Fibroblast of peridontal ligament (primary cell): ENCODE measurements around the gene MAGEF1.

ENCODE experiments used
- DNase-seq: peaks from one replicate; pipeline ENCODE4 v3.0.0-alpha.2; 2010; ENCODE audit errors: extremely low read depth

MAGEF1 gene, protein sequence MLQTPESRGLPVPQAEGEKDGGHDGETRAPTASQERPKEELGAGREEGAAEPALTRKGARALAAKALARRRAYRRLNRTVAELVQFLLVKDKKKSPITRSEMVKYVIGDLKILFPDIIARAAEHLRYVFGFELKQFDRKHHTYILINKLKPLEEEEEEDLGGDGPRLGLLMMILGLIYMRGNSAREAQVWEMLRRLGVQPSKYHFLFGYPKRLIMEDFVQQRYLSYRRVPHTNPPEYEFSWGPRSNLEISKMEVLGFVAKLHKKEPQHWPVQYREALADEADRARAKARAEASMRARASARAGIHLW

DNA sequence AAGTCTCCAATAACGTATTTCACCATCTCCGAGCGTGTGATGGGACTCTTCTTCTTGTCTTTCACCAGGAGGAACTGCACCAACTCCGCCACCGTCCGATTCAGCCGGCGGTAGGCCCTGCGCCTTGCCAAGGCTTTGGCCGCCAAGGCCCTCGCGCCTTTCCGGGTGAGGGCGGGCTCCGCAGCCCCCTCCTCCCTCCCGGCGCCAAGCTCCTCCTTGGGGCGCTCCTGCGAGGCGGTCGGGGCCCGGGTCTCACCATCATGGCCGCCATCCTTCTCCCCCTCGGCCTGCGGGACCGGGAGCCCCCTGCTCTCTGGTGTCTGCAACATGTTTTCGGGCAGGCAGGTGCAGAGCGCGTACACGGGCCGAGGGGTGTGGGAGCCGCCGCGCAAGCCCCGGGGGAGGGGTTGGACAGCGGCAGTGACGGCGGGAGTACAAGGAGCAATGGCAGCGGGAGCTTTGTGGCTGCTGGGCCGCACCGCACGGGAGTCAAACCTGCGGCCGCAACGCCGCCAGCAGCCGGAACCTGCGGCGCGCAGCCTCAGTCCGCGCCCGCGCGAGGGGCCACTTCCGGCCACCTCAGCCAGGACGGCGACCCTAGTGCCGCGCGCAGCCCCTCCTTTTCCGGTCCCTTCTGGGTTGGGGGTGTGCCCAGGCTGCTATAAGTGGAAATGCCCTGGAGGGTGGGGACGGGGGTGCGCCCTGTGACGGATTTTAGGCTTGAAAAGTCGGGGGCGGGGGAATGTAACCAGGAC lies at the start of gene MAGEF1:
Gene MAGEF1 (minus strand): TSS at position 572 of the 755 bp plus-strand sequence. CDS start 243 bp downstream, at position 329.
- peak; percentile 70 for DNase-seq

DNA sequence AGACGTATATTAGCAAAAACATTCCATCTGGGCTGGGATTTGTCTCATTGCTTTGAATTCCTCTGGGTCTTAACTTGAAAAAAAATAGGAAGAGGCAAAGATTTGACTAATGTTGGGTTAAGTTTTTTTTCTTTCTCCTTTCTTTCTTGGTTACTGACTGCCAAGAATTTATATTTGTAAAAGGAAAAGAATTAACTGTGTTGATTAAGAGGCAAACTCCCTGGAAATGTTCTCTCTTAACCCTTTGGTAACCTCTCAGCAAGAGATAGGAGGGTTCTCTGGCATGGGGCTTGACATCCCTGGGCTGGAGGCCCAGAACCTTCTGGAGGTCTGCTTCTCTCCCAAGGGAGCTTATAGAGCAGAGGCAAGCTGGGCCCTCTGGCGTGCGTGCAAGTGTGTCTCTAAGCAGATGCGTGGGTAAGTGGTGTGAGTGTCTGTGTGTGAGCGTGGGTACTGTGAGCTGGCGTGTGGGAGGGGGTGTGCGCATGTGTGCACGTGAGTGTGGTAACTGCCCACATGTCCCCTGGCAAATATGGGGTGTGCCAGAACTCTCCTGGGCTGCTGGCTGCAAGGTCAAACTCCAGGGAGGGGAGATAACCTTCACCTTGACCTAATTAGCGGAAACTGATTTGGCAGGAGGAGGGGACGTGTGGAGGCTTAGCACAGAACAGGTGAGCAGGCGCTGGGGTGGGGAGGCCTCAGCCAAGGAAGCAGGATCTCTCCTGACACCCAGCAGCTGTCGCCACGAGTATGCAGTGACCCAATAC lies 49.4 kb upstream of the MAGEF1 start:
- DNase-seq = peak; percentile 95

DNA sequence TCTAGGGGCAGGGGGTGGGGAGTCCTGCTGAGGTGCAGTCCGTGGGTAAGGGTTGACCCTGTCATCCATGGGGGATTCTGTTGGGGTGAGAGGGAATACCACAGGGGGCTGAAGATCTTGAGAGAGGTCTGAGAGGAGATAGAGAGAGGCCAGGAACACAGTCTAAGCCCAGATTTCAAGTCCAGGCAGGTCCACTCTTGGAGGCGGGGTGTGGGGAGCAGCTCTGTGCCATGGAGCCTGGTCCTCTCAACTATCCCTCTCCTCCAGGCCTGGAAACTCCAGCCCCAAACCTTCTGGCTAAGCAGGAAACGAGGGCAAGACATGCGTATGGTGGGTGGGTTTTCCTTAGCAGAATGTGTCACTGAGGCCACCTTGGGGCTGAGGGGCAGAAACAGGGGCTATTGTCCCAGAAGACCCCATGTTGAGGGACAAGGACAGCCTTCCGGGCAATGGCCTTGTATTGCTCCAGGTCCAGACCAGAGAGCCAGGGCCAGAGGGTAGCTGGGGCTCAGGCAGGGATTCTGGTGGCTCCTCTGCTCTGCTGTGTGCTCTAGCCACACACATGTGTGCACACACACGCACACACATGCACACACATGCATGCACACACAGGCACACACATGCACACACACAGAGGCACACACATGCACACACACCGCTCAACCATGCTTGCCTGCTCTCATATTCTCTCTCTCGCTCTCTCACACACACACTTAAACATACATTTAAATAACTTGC lies 48.6 kb upstream of the MAGEF1 start:
- no peak for DNase-seq

DNA sequence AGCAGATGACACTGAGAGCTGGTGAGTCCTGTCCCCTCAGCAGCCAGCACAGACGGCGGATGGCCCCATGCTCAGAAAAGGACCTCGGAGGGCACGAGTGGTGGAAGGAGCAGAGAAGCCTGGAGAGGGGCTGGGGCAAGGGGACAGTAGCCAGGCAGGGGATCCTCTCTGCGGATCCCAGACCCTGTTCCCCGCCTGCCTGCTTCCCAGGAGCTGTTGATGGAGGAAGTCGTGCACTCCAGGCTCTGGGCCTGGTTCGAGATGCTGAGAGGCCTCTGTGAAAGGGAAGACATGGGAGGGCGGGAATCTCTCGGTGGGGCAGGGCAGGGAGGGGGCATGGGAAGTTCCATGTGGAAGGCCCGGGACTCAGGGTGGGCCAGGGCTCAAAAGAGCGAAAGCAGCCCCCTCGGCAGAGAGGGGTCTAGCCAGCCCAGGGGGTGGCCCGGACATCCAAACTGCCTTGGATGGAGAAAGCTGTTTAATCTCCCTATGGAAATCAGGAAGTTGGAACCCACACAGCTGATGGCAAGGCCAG lies 47.9 kb upstream of the MAGEF1 start:
- no peak for DNase-seq

DNA sequence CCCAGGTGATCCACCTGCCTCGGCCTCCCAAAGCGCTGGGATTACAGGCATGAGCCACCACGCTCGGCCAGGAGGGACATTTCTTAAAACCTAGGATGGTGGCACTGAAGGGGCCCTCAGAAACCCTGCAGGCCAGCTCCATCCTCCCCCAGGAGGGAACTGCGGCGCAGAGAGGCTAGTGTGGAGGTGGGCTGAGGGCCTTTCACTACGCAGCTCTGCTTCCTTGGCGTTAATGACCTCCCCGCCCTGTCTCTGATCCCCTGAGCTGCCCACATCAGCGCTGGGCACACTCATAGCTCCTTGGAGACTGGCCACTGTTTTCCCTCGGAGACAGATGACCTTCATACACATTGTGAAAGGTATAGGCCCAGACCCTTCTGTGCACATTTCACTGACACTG lies 46.2 kb upstream of the MAGEF1 start:
- no peak for DNase-seq

DNA sequence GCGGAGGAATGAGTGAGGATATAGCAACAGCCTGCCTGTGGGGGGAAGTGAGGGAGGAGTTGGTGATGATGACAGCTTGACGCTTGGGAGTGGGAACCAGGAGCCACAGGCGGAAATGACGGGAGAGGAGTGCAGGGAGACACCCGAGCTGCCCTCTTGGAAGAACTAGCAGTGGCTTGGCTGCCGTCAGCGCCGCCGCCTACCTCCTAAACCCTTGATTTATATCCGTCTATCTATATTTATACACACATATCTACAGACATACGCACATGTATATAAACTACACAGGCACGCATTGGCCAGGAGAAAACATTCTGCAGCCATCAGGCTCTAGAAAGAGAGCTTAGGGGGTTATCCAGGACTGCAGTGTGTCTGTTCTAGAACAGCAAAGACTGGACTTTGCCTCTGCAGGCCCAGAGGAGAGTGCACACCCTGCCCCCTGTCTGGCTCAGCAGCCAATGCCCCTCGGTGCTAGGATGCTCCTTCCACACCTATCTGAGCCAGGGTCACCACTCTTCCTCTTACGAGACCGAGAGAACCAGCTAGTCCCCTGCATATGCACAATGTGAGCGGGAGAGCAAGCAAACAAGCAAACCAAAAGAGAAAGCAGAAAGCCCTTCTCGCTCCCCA lies 45.3 kb upstream of the MAGEF1 start:
- peak; percentile 94 for DNase-seq

DNA sequence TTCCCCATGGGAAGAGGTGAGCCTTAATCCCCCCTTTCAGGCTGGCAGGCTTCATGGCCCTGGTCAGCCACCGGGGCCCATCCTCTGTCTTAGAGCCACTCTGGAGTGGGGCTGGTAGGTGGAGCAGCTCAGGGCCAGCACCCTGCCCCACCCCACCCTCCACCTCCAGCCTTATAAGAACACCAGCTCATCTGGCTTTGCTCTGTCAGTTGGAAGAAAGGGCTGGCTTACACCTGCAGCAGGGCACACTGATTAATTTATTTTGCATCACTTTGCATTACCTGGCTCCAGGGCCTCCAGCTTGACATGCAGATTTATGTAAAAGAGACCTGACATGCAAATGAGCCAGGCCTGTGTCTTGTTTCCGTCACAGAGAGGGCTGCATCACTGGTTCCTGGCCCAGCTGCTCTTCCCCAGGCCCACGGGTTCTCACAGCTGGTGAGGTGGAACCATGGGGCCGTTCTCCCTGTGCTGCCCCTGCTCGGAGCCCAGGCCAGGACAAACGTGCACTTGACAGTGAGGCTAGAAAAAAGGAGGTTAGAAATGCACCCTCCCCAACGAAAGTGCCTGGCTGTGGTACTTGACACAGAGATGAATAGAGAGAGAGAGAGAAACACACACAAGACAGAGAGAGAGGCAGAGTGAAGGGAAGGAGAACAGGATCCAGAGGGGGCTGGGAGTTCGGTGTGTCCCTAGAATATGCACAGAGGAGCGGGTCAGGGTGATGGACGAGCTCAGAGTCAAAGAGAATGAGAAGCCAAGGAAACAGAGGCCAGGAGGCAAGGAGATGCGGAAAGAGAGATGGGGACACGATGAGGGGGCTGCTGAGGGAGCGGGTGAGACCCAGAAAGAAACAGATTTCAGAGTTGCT lies 44.5 kb upstream of the MAGEF1 start:
- DNase-seq = no peak

DNA sequence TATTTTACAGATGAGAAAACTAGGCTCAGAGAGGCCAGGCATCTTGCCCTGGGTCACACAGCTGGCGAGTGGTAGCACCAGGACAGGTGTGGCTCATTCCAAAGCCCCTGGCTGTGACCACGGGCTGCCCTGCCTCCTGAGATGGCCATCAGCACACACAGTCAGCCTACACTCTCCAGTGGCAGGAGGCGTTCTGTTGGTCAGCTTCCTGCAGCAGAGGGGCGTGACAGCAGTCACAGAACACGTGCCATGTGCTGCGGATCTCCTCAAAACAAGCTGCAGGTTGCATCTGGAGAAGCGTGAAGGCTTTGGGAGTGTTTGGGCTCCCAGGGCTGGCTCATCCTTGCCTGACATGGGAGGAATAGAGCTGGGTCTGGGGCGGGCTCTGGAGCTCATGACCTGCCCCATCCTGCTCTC lies 43.5 kb upstream of the MAGEF1 start:
- DNase-seq = no peak

DNA sequence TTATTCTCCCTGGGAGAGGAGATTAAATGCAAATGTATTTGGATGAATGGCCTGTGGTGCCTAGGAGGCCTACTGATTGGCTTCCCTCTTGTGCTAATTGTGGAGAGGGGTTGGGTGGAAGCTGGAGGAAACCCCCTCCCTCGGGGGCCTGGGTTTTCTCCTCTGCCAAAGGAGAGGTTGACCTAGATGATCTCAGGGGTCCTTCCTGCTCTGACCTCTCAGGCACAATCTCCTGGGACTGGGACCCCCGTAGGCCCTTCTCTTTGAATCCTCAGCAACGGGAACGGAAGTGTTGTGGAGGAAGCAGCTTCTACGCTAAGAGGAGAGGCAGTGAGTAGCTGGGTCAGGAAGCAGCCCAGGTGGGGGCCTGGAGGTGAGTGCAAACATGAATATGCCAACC lies 40.5 kb upstream of the MAGEF1 start:
- no peak for DNase-seq

DNA sequence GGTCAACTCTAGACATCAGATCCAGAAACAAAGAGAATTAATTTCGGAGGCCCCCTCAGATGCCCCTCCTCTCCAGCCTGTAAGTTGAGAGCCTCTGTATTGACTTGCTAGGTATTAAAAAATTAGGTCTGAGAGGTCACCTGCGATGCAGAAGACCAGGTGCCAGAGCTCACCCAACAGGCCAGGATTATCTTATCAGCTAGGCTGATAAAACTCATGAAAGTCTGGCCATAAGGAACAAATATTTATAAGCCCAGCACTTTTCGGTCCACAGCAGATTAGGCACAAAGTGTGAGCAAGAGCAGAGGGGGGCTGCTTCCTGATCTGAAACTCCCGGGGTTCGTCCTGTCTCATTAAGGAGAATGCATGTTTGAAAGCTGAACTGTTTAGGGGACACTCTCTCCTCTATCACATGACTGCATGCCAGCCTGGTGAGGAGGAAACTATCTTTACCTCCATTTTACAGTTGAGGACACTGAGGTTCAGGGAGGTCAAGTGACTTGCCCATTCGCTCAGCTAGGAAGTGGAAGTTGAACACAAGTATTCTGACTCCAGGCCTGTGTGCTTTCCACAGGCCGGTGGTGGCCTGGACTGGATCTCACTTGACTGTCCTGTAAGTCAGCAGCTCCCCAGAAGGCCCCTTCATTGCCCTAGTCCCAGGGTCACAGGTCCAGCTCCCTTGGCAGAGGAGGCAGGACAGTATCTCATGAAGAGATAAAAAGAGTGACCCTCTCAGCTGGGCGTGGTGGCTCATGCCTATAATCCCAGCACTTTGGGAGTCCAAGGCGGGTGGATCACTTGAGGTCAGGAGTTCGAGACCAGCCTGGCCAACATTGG lies 39.6 kb upstream of the MAGEF1 start:
- DNase-seq = no peak

DNA sequence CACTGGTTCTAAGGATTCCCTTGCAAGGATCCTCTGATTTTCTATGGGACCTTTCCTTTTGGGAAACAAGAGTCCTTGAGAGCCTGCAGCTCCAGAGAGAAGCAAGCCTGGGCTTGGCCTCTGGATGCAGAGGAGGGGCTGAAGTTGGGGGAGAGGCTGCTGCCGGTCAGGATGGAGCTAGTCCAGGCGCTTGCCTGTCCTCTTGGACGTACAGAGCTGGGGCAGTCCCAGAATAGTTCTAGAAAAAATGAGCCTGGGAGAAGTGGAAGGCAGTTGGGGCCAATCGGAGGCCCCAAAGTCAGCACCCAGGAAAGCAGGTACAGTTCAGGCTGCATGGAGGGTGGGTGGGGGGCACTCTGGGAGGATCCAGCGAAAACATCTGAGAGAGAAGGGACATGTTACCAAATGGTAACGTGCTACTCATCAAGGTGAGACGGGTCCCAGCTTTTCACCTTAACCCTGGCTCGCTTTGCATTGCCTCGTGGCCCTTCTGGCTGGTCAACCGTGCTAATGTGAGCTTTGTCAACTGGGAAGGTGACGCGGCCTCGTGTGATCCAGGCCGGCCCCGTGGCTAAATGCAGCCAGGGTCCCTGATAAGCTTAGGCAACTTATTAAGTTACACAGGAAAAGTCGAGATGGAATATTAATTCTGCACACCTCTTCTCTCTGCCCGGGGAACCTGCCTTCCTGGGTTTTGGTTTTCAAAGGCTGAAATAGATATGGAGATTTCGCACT lies 38.7 kb upstream of the MAGEF1 start:
- DNase-seq = no peak

DNA sequence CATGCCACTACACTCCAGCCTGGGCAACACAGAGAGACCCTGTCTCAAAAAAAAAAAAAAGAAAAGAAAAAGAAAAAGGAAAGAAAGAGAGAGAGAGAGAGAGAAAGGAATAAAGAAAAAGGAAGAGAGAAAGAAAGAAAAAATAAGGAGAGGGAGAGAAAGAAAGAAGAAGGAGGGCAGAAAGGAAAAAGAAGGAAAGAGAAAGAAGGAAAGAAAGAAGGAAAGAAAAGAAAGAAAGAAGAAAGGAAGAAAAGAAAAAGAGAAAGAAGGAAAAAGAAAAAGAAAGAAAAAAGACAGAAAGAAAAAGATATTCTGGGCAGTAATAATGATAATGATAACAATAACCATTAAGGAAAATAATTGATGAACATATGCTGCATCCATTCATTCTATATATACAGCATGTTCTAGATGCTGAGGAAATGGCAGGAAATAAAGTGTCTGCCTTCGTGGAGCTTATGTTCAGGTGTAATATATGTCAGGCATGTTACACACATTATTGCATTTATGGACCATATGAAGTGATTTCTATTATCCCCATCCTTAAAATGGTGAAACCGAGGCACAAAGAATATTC lies 37.4 kb upstream of the MAGEF1 start:
- no peak for DNase-seq

DNA sequence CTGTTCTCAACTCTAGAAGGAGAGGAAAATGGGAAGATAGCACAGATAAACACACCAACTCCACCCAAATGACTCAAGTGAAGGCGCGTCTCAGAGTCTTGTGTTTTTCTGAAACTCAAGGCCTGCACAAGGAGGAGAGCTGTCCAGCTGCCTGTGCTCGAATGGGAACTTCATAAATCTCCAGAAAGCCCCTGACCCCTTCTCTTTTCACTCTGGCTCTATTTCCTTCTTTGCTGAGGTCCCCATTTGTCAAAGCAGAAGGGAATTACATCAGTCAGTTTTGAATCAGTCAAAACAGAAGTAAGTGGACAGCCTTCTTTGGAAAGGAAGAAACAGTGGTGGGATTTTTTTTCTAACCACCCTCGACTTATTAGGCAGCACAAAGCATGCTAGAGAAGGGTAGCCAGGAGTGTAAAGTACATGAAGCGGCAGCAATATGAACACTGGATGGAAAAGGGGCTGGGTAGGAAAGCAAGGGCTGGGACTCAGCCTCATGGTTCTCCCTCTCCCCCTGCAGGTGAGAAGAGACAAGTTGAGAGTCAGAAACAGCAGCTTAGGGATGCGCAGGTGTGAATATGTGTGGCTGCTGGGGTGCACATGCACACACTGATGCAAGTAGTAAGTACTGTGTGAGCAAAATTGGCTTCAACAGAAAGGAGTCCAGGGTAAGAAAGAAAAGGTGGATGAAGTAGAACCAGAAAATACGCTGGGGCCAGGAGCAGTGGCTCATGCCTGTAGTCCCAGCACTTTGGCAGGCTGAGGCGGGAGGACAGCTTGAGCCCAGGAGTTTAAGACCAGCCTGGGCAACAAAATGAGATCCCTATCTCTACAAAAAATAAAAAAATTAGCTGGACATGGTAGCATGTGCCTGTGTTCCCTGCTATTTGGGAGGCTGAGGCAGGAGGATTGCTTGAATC lies 36.6 kb upstream of the MAGEF1 start:
- DNase-seq = no peak

DNA sequence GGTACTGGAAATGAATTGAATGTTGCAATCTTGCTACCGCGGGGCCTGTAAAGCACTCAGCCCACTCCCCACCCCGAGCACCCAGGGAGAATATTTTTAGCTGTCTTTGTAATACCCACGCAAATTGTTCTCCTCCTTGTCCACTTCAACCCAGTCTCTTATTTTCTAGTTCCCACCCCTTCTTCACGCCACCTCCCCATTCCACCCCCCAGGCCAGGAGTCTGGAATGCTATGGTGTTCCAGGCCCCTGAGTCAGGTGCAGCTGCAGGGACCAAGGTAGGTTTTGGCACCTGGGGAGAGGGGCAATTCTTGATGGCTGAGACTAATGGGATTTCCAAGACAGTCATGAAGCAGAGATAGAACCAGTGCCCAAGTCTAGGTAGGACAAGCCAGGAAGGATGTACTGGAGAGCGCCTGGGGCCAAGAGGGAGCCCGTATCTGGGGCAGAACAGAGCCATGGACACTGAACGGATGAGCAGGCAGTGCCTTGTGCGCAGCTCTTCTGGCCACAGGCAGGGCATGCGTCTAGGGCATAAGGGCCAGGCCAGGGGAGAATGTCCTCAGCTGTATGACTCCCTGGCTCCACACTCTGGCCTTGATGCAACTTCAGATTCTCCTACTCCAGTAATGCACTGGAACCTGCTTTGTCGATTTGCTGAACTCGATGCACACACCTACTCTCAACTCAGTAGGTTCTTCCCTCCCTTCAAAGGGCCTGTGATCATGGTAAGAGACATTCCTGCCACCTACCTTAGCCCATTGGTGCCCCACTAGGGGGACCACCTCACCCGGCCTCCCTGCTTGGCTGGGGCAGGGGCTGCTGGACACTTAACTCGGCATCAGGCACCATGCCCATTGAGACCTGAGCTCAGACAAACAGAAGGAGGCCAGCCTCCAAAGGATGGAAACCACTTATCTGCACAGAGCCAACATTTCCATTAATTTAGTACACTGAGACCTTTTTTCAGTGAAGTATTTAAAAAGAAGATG lies 34.6 kb upstream of the MAGEF1 start:
- DNase-seq = no peak

DNA sequence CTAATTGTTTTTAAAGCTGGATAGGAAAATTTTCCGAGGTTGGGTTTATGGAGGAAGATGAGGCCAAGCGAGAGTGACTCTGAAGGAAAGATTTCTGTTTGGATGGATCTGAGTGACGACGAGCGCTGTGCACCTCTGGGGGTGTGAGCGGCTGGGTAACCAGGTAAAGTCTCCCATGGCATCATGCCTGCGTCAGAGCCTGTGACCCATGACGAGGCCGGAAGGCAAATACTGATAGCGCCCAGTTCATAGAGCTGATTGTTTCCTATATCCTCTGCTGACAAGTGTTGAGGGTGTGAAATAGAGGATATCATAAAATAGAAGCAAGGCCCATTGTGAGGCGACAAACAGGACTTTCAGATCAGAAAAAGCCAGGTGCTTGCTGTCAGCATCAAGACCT lies 33.7 kb upstream of the MAGEF1 start:
- no peak for DNase-seq

DNA sequence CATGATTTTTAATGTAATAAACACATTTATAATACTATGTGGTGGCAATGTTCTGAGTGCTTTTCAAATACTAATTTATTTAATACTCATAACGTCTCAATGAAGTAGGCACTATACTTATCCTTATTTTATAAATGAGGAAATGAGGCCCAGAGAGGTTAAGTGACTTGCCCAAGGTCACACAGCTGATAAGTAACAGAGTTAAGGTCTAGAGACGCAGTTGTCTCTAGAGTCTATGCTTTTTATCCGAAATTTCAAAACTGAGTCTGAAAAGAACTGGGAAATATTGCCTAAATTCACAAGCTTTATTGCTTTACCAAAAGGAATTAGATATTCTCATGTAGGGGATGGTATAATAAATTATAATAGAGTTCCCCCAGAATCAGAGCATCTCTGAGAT lies 31.4 kb upstream of the MAGEF1 start:
- DNase-seq = no peak
